ENCODE results near the gene GRID2.

DNA sequence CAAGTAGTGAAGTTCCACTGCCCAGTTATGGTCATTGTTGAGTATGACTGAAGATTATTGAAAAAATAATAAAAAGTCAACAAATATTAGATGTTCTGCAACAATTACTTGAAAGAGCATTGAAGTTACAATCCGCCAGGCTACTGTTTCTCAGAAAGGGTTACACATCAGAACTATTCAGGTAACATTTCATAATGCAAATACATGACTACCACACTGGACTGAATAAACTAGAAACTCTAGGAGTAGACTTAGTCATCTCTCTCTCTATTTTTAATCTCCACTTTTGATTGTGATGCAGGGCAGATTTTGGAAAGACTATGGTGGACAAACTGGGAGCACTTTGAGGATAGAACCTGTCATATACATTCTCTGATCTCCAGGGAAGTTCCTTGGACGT is 776.5 kb downstream of the GRID2 start:
- no peak for TF ChIP-seq EZH2 (IDR thresholded peaks at IDR 0.05; ENCODE audit: low read length, unreplicated experiment)
- no peak for TF ChIP-seq CTCF (conservative IDR thresholded peaks at IDR 0.05; ENCODE audit: low read depth, low read length)
